ENCODE results near the gene KIF12.

KIF12 gene

GRCh38 chr9:114060711-114061110 lies 38.4 kb downstream of the KIF12 start:
- H3K4me3 ChIP-seq (ENCODE audit: low read depth, low read length) = no peak overlapping the region
- no peak overlapping the region for H3K4me2 ChIP-seq (ENCODE audit: low read length)
- H3K27ac ChIP-seq = no peak overlapping the region
- H3K9ac ChIP-seq = no peak overlapping the region
- no peaks in the 10 kb centered on the region for H3K36me3 ChIP-seq (ENCODE audit: control insufficient read depth, insufficient read depth, low read length)
- no peaks in the 10 kb centered on the region for H3K9me3 ChIP-seq (ENCODE audit: control insufficient read depth, low read length)
- no peaks in the 10 kb centered on the region for H3K27me3 ChIP-seq (ENCODE audit: control insufficient read depth, insufficient read depth, low read length)
- H3K79me2 ChIP-seq = no peaks in the 10 kb centered on the region
- TF ChIP-seq, protein P1, sequence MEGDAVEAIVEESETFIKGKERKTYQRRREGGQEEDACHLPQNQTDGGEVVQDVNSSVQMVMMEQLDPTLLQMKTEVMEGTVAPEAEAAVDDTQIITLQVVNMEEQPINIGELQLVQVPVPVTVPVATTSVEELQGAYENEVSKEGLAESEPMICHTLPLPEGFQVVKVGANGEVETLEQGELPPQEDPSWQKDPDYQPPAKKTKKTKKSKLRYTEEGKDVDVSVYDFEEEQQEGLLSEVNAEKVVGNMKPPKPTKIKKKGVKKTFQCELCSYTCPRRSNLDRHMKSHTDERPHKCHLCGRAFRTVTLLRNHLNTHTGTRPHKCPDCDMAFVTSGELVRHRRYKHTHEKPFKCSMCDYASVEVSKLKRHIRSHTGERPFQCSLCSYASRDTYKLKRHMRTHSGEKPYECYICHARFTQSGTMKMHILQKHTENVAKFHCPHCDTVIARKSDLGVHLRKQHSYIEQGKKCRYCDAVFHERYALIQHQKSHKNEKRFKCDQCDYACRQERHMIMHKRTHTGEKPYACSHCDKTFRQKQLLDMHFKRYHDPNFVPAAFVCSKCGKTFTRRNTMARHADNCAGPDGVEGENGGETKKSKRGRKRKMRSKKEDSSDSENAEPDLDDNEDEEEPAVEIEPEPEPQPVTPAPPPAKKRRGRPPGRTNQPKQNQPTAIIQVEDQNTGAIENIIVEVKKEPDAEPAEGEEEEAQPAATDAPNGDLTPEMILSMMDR (IDR thresholded peaks at IDR 0.05) = no peak
- no peaks in the 10 kb centered on the region for H3K4me1 ChIP-seq
- no peak overlapping the region for H2AFZ ChIP-seq

GRCh38 chr9:114060070-114060469 lies 39.0 kb downstream of the KIF12 start:
- no peak overlapping the region for H3K4me3 ChIP-seq (ENCODE audit: low read depth, low read length)
- no peak overlapping the region for H2AFZ ChIP-seq
- H3K36me3 ChIP-seq (ENCODE audit: control insufficient read depth, insufficient read depth, low read length) = no peaks in the 10 kb centered on the region
- no peaks in the 10 kb centered on the region for H3K9me3 ChIP-seq (ENCODE audit: control insufficient read depth, low read length)
- no peak overlapping the region for H3K4me2 ChIP-seq (ENCODE audit: low read length)
- no peak overlapping the region for H3K27ac ChIP-seq
- no peaks in the 10 kb centered on the region for H3K79me2 ChIP-seq
- TF ChIP-seq, protein P1 (IDR thresholded peaks at IDR 0.05) = no peak
- H3K4me1 ChIP-seq = no peaks in the 10 kb centered on the region
- H3K27me3 ChIP-seq (ENCODE audit: control insufficient read depth, insufficient read depth, low read length) = no peaks in the 10 kb centered on the region
- H3K9ac ChIP-seq = no peak overlapping the region

DNA sequence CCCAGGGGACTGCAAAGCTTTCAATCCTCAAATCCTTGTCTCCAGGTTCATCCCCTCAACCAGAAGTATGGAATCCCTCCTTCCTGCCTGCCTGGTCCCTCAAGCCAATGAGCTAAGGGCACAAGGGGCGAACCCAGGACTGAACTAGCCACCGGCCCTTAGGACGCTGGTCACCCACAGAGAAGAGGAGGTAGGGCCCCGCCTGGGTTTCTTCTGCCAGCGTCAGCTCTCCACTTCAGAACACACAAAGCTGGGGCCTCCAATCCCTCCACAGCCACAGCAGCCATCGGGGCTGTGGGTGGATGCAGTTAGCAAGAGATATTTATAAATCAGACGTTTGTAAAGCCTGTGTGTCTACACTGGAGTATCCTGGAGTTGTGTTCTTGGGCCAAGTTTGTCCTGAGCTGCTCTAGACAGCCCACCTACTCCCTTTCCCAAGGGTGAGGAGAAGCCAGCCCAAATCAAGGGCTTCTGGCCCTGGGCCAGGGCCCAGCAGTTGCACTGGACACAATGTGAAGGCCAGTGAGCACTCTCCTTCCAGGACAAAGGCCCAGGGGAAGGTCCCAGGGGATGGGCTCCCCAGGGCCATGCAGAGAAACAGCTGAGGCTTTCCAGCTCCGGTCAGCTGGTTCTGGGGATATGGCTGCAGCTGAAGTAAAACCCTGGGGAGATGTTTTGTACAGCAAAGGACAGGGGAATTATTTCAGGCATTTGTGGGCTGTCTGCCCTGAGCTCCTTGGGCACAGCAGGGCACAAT lies 39.9 kb downstream of the KIF12 start:
- Histone ChIP-seq H3K4me2 (ENCODE audit: low read length) (no peak overlapping the region), H3K36me3 (ENCODE audit: control insufficient read depth, insufficient read depth, low read length) (no peaks in the 10 kb centered on the region), H3K27ac (no peak overlapping the region), H3K79me2 (no peaks in the 10 kb centered on the region), H2AFZ (no peak overlapping the region), H3K9ac (no peak overlapping the region), H3K9me3 (ENCODE audit: control insufficient read depth, low read length) (no peaks in the 10 kb centered on the region), H3K4me3 (ENCODE audit: low read depth, low read length) (no peak overlapping the region), H3K27me3 (ENCODE audit: control insufficient read depth, insufficient read depth, low read length) (no peaks in the 10 kb centered on the region), H3K4me1 (no peaks in the 10 kb centered on the region)
- TF ChIP-seq, protein P1 (IDR thresholded peaks at IDR 0.05) = no peak

DNA sequence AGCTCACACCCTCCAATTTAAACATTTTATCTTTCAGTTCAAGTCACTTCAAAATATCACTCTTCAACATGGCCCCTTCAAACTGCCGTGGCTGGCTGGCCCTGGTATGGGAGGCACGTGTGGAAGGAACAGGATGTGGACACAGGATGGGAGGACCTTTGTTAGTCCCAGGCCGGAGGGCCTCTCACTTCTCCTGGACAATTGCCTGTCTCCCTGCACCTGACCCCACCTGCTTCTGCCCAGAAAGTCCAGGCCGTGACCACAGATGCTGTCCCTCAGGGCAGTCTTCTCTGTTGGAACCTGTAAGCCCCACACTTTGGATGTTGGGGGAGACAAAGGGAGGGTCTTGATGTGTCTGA lies 40.4 kb downstream of the KIF12 start:
- H3K9me3 ChIP-seq (ENCODE audit: control insufficient read depth, low read length) = no peaks in the 10 kb centered on the region
- TF ChIP-seq, protein P1 (IDR thresholded peaks at IDR 0.05) = no peak
- no peaks in the 10 kb centered on the region for H3K79me2 ChIP-seq
- H3K36me3 ChIP-seq (ENCODE audit: control insufficient read depth, insufficient read depth, low read length) = no peaks in the 10 kb centered on the region
- H3K27me3 ChIP-seq (ENCODE audit: control insufficient read depth, insufficient read depth, low read length) = no peaks in the 10 kb centered on the region
- H2AFZ ChIP-seq = no peak overlapping the region
- no peak overlapping the region for H3K4me3 ChIP-seq (ENCODE audit: low read depth, low read length)
- no peak overlapping the region for H3K27ac ChIP-seq
- no peak overlapping the region for H3K4me2 ChIP-seq (ENCODE audit: low read length)
- no peaks in the 10 kb centered on the region for H3K4me1 ChIP-seq
- H3K9ac ChIP-seq = no peak overlapping the region
